Stimulated activated CD4-positive, alpha-beta T cell treated with anti-CD3 and anti-CD28 coated beads, Interleukin-1b, Interleukin-23, amount 100 ng/mL, for 24 hours (primary cell): Measurements from ENCODE around the gene ACSL3.
"Not testable (repeated sequence)": the region's sequence is repeated elsewhere in the genome, so short reads cannot be mapped to it uniquely, and the experiment has no call there.

Source experiments
- DNase-seq, 4 experiments: peaks; one replicate each; pipeline ENCODE4 v3.0.0-alpha.2; 2020; ENCODE audit warnings: low read depth in 4 of 4, low spot score in 1 of 4

ACSL3 gene

DNA sequence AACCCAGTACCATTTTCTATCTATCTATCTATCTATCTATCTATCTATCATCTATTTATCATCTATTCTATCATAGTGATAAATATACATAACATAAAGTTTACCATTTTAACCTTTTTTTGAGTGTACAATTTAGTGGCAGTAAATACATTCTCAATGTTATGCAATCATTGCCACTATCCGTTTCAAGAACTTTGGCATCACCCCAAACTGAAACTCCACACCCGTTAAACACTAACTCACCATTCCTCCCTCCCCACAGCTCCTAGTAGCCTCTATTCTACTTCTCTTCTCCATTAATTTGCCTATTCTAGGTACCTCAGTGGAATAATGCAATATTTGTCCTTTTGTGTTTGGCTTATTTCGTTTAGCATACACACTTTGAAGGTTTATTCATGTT lies 108.7 kb downstream of the ACSL3 start:
- no peak for DNase-seq

DNA sequence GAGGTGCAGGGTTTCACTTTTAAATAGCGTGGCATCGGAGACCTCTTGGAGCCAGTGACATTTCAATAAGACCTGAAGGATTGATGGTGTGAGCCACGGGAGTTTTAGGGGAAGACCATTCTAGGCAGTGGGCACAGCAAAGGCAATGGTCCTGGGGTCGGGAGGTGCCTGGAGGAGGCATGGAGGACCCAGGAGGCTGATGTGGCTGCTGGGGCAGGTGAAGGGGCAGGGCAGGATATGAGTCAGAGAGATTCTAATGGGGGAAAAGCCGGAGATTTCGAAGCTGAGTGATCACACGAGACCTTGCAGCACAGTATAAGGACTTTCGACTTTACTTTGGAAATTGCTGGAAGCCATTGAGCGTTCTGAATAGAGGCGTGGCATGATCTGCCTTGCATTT lies 111.6 kb downstream of the ACSL3 start:
- no peak for DNase-seq

DNA sequence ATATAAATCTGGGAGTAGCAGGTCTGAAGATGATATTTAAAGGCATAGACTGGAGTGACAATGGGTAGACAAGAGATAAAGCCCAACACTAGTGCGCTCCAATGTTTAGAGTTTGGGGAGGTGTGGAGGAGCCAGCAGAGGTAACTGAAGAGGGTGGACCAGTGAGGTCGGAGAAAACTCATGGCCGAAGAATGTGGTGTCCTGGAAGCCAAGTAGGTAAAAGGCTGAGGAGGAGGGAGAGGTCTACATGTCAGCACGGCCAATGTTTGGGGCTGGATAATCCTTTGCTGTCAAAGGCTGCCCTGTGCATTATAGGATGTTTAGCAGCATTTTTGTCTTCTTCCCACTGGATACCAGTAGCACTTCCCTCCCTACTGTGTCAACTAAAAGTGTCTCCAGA lies 112.4 kb downstream of the ACSL3 start:
- no peak for DNase-seq

- DNase-seq, result no peak
Measured at GRCh38 chr2:222973733-222974132, 112.9 kb downstream of the ACSL3 start.

DNA sequence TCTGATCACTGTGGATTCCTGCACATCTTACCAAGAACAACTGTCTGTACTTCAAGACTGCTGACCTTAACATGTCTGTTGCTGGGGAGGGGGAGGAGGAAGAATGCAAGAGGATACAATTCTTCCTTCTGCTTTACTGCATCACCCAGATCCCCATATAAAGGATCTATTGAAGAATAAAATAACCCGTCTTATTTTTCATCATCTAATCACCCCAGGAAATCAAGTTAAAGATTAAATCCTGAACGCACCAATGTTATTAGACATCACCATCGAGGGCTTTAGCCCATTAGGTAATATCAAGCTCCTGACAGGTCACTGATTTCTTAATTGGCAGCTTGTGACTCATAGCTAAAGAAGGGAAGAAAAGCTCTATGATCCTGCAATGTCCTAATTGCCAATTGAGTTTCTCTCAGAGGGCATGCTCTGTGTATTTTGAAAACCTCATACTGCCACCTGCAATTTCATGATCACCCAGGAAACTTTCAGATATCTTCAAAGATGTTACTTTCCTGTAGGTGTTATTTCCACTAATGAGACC lies 115.8 kb downstream of the ACSL3 start:
- DNase-seq, result no peak

- DNase-seq, result no peak
Measured at GRCh38 chr2:222977121-222977520, 116.3 kb downstream of the ACSL3 start.

GRCh38 chr2:222978850-222979249 lies 118.0 kb downstream of the ACSL3 start:
- no peak for DNase-seq

- no peak for DNase-seq
Measured at GRCh38 chr2:222979484-222979883, 118.6 kb downstream of the ACSL3 start.

- DNase-seq, result no peak
Measured at GRCh38 chr2:222982010-222982908, 121.4 kb downstream of the ACSL3 start.

GRCh38 chr2:222982909-222983265 lies 122.1 kb downstream of the ACSL3 start:
- no peak for DNase-seq

- no peak for DNase-seq
Measured at GRCh38 chr2:222984908-222985307, 124.1 kb downstream of the ACSL3 start.

DNA sequence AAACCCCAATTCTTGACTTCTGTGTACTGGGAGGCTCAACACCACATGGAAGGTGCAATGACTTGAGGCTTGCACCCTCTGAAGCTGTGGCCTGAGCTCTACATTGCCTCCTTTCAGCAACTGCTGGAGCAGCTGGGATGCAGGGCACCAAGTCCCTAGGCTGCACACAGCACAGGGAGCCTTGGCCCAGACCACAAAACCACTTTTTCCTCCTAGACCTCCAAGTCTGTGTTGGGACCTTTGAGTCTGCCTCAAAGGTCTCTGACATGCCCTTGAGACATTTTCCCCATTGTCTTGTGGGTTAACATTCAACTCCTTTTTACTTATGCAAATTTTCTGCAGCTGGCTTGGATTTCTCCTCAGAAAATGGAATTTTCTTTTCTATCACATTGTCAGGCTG lies 128.6 kb downstream of the ACSL3 start:
- DNase-seq, result no peak

DNA sequence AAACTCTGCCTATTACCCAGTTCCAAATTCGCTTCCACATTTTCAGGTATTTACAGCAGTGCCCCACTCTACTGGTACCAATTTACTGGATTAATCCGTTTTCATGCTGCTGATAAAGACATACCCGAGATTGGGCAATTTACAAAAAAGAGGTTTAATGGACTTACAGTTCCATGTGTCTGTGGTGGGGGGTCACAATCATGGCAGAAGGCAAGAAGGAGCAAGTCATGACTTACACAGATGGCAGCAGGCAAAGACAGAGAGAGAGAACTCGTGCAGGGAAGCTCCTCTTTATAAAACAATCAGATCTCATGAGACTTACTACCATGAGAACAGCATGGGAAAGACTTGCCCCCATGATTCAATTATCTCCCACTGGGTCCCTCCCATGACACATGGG lies 129.4 kb downstream of the ACSL3 start:
- DNase-seq, result not testable (repeated sequence)

DNA sequence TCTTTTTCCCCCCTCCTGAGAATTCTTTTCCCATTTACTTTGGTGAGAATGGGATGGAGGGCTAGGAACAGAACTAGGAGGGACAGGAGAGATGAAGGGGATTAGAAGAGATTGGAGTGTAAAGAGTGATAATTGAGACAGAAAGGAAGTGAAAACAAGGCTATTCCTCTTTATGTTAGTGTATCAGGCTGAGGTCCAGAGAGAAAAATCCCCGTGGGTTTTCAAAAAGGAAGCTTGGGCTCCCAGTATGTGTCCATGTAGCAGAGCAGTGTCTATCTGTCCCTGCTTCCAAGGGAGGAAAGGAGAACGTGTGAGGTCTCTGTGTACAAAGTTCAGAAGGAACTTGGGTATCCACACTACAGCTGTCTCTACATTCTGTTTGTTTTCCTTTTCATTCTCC lies 131.3 kb downstream of the ACSL3 start:
- no peak for DNase-seq
